C4-2B (cell line): ENCODE data around the gene ATP2B2.

Experiments used
- CTCF ChIP-seq: fragments of 450-650 bp; conservative IDR thresholded peaks from 2 replicates; pipeline ENCODE4 v1.5.1; 2017; ENCODE audit warnings: mild to moderate bottlenecking
- ZFX ChIP-seq: fragments of 450-650 bp; IDR thresholded peaks from 2 replicates; pipeline ENCODE4 v1.6.1; 2017

GRCh38 chr3:10432931-10433330 is 72.5 kb downstream of the ATP2B2 start:
- TF ChIP-seq CTCF (no peak), ZFX (no peak)
